Fibroblast of lung (primary cell): ENCODE measurements around the gene TENM4. TPM values are rescaled to one million over a fixed set of nuclear protein-coding genes. Genes with fewer than 3 reads are reported as not detected.

ENCODE experiments used
- DNase-seq, 2 donors: peaks; one replicate each; pipeline versions ENCODE4 v3.0.0 to v3.0.0-alpha.2; 2010; ENCODE audit warnings: low read depth in 2 of 2
- H2AFZ ChIP-seq: 2 replicates; pipeline ENCODE4 v1.5.1; 2012; ENCODE audit warnings: low read length, control low read depth, inconsistent platforms
- H3K27ac ChIP-seq: 2 replicates; pipeline ENCODE4 v1.5.1; 2011; ENCODE audit warnings: low read length, control low read depth; ENCODE audit not compliant: insufficient read depth
- H3K27me3 ChIP-seq: 2 replicates; pipeline ENCODE4 v1.5.1; 2011; ENCODE audit warnings: mild to moderate bottlenecking, low read length; ENCODE audit not compliant: control insufficient read depth, insufficient read depth
- H3K36me3 ChIP-seq: 2 replicates; pipeline ENCODE4 v1.5.1; 2011; ENCODE audit warnings: low read length; ENCODE audit not compliant: control insufficient read depth, insufficient read depth
- H3K4me1 ChIP-seq: 2 replicates; pipeline ENCODE4 v1.5.1; 2011; ENCODE audit warnings: low read length; ENCODE audit not compliant: control insufficient read depth, insufficient read depth; ENCODE audit errors: extremely low read depth
- H3K4me2 ChIP-seq: 2 replicates; pipeline ENCODE4 v1.5.1; 2011; ENCODE audit warnings: low read length, control low read depth; ENCODE audit not compliant: insufficient read depth; ENCODE audit errors: extremely low read depth
- H3K4me3 ChIP-seq, 4 experiments: fragments of 200-600 bp in 1 of 4; sonication (generic) in 1 of 4; replicated peaks in 1 of 4; 2 replicates each; pipeline ENCODE4 v1.5.1; 2011 to 2016; ENCODE audit warnings: low read length in 4 of 4, low read depth in 3 of 4, mild to moderate bottlenecking in 3 of 4, control low read depth in 2 of 4, inconsistent platforms in 1 of 4, mixed read lengths in 1 of 4; ENCODE audit not compliant: insufficient read depth in 1 of 4; ENCODE audit errors: control extremely low read depth in 1 of 4
- H3K79me2 ChIP-seq: 2 replicates; pipeline ENCODE4 v1.5.1; 2012; ENCODE audit warnings: mild to moderate bottlenecking, low read length, inconsistent platforms; ENCODE audit not compliant: control insufficient read depth, insufficient read depth
- H3K9ac ChIP-seq: 2 replicates; pipeline ENCODE4 v1.5.1; 2011; ENCODE audit warnings: mild to moderate bottlenecking, low read length, control low read depth; ENCODE audit not compliant: insufficient read depth
- H3K9me3 ChIP-seq: 2 replicates; pipeline ENCODE4 v1.5.1; 2012; ENCODE audit warnings: low read depth, low read length; ENCODE audit not compliant: control insufficient read depth, insufficient read depth
- H4K20me1 ChIP-seq: 2 replicates; pipeline ENCODE4 v1.5.1; 2011; ENCODE audit warnings: low read length; ENCODE audit not compliant: control insufficient read depth, insufficient read depth; ENCODE audit errors: extremely low read depth
- EZH2 ChIP-seq: IDR thresholded peaks from 2 replicates; pipeline ENCODE4 v1.5.1; 2012; ENCODE audit warnings: low read length, control low read depth, mild to moderate bottlenecking; ENCODE audit errors: missing control alignments
- polyA plus RNA-seq, 2 donors: library from polyadenylated mRNA; depleted of rRNA in 1 of 2; stranded (reverse) in 1 of 2; unstranded in 1 of 2; fragments of >200 nt; gene quantifications; 2 replicates each; pipeline ENCODE4 v1.2.1, GENCODE V29; 2011 to 2012; ENCODE audit warnings: missing spikeins in 1 of 2
- total RNA-seq: library from RNA; depleted of rRNA; stranded (reverse); fragments of >200 nt; gene quantifications from 2 replicates; pipeline ENCODE4 v1.2.1, GENCODE V29; 2014
- TF ChIP-seq, protein P1 (sequence below), 2 donors: IDR thresholded peaks in 1 of 2; conservative IDR thresholded peaks in 1 of 2; 1 replicate in 1 of 2; 2 replicates in 1 of 2; pipeline ENCODE4 v1.5.1; 2011 to 2012; ENCODE audit warnings: low read length in 2 of 2, control low read depth in 1 of 2, inconsistent platforms in 1 of 2, low read depth in 1 of 2, mild to moderate bottlenecking in 1 of 2

The TENM4 gene
- total and polyA plus RNA-seq, 2 donors (not counting 1 experiment from before 2014, with no cell fraction given): 4.6 to 48.4 TPM

- TF ChIP-seq EZH2: no peak
- TF ChIP-seq, protein P1, sequence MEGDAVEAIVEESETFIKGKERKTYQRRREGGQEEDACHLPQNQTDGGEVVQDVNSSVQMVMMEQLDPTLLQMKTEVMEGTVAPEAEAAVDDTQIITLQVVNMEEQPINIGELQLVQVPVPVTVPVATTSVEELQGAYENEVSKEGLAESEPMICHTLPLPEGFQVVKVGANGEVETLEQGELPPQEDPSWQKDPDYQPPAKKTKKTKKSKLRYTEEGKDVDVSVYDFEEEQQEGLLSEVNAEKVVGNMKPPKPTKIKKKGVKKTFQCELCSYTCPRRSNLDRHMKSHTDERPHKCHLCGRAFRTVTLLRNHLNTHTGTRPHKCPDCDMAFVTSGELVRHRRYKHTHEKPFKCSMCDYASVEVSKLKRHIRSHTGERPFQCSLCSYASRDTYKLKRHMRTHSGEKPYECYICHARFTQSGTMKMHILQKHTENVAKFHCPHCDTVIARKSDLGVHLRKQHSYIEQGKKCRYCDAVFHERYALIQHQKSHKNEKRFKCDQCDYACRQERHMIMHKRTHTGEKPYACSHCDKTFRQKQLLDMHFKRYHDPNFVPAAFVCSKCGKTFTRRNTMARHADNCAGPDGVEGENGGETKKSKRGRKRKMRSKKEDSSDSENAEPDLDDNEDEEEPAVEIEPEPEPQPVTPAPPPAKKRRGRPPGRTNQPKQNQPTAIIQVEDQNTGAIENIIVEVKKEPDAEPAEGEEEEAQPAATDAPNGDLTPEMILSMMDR (conservative IDR thresholded peaks at IDR 0.05 in 1 of 2, IDR thresholded peaks at IDR 0.05 in 1 of 2; ENCODE audit: low read depth in 1 of 2, low read length in 2 of 2): no peak
- Histone ChIP-seq H3K36me3 (no peaks in the 10 kb centered on the region), H3K27me3 (no peaks in the 10 kb centered on the region), H3K79me2 (no peaks in the 10 kb centered on the region), H3K9me3 (no peaks in the 10 kb centered on the region), H3K4me3 (no peak overlapping the region), H3K9ac (no peak overlapping the region), H2AFZ (no peak overlapping the region), H3K27ac (no peak overlapping the region), H3K4me2 (no peak overlapping the region), H4K20me1 (no peaks in the 10 kb centered on the region), H3K4me1 (no peaks in the 10 kb centered on the region)
- DNase-seq: no peak
These were observed 78.0 kb downstream of the TENM4 start for GRCh38 chr11:79362821-79363220.

GRCh38 chr11:79362206-79362757 is 78.5 kb downstream of the TENM4 start:
- H4K20me1 ChIP-seq: no peaks in the 10 kb centered on the region
- no peak overlapping the region for H3K9ac ChIP-seq
- H3K4me3 ChIP-seq: no peak overlapping the region
- TF ChIP-seq, protein P1 (conservative IDR thresholded peaks at IDR 0.05 in 1 of 2, IDR thresholded peaks at IDR 0.05 in 1 of 2; ENCODE audit: low read depth in 1 of 2, low read length in 2 of 2): no peak
- no peak overlapping the region for H3K4me2 ChIP-seq
- no peak overlapping the region for H3K27ac ChIP-seq
- no peaks in the 10 kb centered on the region for H3K4me1 ChIP-seq
- H3K27me3 ChIP-seq: no peaks in the 10 kb centered on the region
- H3K9me3 ChIP-seq: no peaks in the 10 kb centered on the region
- DNase-seq: no peak
- no peaks in the 10 kb centered on the region for H3K36me3 ChIP-seq
- no peak overlapping the region for H2AFZ ChIP-seq
- no peaks in the 10 kb centered on the region for H3K79me2 ChIP-seq

DNA sequence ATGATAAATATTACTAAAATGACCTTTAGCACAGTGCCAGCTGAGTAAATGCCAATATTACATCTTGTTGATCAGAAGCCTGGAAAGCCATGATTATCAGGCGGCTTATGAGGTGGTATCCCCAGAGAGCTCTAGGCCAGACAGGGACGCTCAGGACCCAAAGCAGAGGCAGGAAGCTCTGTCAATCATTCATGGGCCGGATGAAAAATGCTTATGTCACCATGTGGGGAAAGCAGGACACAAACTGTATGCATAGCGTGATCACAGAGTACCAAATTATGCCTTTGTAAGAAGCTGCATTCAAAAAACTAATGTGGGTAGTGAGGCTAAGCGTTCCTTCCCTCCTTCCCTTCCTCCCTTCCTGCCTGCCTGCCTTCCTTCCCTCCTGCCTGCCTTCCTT is 82.6 kb downstream of the TENM4 start:
- no peaks in the 10 kb centered on the region for H4K20me1 ChIP-seq
- H3K79me2 ChIP-seq: no peaks in the 10 kb centered on the region
- H3K27me3 ChIP-seq: no peaks in the 10 kb centered on the region
- H3K9ac ChIP-seq: no peak overlapping the region
- DNase-seq: no peak
- no peak overlapping the region for H3K4me2 ChIP-seq
- no peak overlapping the region for H3K4me3 ChIP-seq
- peaks cover 2% of the 10 kb centered on the region for H3K4me1 ChIP-seq
- TF ChIP-seq, protein P1 (conservative IDR thresholded peaks at IDR 0.05 in 1 of 2, IDR thresholded peaks at IDR 0.05 in 1 of 2; ENCODE audit: low read depth in 1 of 2, low read length in 2 of 2): no peak
- no peak for TF ChIP-seq EZH2
- no peak overlapping the region for H3K27ac ChIP-seq
- H3K36me3 ChIP-seq: no peaks in the 10 kb centered on the region
- H2AFZ ChIP-seq: no peak overlapping the region
- no peaks in the 10 kb centered on the region for H3K9me3 ChIP-seq
